Stimulated activated CD8-positive, alpha-beta memory T cell treated with anti-CD3 and anti-CD28 coated beads, Interleukin-4, amount 100 ng/mL, for 1 hour (primary cell): ENCODE data around the gene TSPAN14.
"Not testable (repeated sequence)": the region's sequence is repeated elsewhere in the genome, so short reads cannot be mapped to it uniquely, and the experiment has no call there.

Experiments
- DNase-seq, 2 donors: peaks; one replicate each; pipeline ENCODE4 v3.0.0-alpha.2; 2020; ENCODE audit warnings: low read depth in 2 of 2, low spot score in 1 of 2

TSPAN14 gene

GRCh38 chr10:80539421-80540031 is 85.4 kb downstream of the TSPAN14 start:
- DNase-seq = no peak

- DNase-seq = no peak
These were observed 86.0 kb downstream of the TSPAN14 start for GRCh38 chr10:80540136-80540535.

- DNase-seq = no peak
These were observed 86.5 kb downstream of the TSPAN14 start for GRCh38 chr10:80540618-80540980.

DNA sequence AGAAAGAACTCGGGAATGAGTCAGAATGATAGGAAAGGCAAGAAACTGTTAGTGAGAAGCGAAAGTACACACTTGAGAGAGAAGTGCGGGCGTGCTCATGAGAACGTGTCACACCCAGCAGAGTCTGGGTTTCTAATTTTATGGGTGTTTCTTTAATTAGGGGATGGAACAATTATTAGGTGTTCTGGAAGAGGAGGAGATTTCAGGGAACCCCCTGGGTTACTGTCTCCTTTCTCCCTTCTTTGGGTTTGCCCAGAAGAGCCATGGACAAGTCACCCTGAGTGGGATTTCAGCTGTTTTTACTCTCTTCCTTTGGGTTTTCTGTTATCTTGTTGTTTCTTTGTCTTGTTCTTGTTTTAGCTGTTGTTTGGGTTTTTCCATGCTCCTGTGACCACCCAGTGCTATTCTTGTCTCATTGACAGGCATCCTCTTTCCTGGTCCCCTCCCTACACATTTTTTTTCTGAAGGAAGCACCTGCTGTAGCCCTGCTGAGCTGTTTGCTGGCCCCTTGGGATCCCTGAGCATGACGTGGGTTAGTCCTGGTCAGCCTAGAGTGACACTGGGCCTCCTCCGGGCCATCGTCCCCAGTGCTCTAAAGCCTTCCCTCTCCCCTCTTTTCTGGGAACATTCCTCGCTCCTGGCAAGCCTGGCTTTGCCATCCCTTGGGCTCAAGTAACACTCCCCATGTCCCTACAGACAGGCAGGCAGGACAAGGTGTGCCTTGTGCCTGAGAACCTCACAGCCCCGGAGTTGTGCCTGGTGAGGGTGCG is 87.1 kb downstream of the TSPAN14 start:
- DNase-seq = no peak

DNA sequence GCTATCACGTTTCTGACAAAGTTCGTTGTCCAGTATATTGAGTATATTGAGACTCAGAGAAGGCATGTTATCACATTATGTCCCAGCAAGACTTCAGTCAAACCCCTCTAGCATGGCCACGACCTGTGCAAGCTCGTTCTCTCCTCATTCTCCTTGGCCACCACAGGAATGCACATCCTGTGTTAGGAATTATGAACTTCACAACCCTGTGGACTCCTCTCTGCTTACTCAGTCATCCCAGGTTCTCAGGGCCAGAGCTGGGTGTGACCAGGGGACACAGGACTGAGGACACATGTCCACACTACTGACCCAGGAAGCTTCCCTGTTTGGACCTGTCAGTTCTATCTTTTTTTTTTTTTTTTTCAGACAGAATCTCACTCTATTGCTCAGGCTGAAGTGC is 87.9 kb downstream of the TSPAN14 start:
- DNase-seq = no peak

DNA sequence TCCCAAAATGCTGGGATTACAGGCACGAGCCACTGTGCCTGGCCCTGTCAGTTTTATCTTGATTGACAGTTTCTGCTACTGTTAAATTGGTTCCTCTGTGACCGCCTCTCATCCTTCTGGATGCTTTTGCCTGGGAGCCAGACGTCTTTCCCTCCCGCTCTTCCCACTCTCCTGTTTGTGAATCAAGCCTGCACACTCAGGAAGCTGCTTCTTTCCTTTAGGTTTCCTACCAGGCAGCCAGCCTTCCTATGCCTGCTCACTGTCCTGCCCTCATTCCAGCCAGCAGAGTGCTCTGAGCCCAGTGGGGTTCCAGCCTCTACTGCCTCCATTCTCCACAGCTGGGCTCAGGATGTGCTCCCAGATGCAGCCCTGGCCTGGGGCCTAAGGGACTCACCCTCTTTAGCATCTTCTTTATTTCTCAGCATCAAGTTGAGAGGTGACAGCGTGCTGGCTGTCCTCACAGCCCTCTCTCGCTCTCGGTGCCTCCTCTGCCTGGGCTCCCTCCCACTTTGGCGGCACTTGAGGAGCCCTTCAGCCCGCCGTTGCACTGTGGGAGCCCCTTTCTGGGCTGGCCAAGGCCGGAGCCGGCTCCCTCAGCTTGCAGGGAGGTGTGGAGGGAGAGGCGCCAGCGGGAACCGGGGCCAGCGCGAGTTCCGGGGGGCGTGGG is 88.7 kb downstream of the TSPAN14 start:
- no peak for DNase-seq

GRCh38 chr10:80543319-80543672 is 89.2 kb downstream of the TSPAN14 start:
- not testable (repeated sequence) for DNase-seq

DNA sequence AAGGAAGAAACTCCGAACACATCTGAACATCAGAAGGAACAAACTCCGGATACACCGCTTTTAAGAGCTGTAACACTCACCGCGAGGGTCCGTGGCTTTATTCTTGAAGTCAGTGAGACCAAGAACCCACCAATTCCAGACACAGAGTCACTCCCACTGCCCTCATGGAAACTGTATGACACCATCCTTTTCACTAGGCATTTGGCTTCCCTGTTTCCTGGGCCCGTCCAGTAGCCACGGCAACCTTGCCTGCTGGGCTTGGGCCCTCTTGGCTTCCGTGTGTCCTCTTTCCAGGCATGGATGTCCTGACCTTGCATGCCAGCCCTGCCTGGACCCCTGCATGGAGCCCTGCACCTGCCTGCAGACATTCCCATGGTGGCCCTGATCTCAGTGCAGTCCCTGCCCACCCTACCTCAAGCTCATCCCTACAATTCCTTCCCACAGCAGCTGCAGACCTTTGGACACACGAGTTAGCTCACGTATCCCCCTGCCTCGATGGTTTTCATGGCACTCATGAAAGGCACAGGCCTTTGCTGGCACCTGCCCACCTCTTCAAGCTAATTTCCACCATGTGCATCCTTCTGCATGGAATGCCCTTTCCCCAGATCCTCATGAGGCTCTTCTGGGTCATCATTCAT is 90.3 kb downstream of the TSPAN14 start:
- no peak for DNase-seq

DNA sequence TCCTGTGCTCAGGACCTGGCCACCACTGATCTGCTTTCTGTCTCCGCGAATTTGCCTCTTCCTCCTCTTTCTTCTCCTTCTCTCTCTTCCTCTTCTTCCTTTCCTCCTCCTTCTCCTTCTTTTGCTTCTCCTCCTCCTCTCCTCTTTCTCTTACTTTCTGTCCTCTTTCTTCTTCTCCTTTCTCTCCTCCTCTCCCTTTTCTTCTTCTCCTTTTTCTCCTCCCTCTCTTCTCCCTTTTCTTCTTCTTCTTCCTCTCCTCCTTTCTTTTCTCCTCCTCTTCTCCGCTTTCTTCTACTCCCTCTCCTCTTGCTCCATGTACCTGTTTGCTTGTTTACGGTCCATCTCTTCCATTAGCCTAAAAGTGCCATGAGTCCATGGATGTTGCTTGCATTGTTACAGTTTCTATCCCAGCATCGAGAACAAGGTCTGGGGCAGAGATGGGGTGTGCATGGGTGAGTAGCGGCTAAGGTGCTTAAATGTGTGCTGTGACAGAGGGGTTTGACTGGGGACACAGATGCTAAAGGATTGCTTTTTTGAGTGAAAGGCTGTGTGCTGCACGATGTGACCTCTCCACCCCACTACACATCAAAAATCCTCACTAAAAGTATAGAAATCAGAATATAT is 91.3 kb downstream of the TSPAN14 start:
- no peak for DNase-seq

GRCh38 chr10:80552151-80552646 is 98.1 kb downstream of the TSPAN14 start:
- no peak for DNase-seq

GRCh38 chr10:80553436-80553835 is 99.3 kb downstream of the TSPAN14 start:
- no peak for DNase-seq

- no peak for DNase-seq
These were observed 99.9 kb downstream of the TSPAN14 start for GRCh38 chr10:80554050-80554449.

DNA sequence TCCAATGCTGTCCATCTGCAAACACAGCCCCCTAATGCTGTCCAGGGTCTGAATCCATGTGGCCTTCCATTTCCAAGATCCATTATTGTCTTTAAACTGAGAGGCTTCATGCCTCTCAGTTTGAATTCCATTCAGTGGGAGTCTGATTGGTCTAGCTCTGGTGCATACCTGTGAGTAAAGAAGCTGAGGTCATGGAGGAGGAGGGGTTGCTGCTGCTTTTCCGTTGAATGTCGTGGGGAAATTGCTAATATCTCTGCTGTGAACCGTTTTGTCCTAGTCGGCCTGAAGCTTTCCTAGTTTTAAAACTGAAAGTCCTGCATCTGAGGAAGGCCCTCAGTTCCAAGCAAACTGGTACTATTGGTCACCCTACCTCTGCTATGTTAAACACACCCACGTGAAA is 101.3 kb downstream of the TSPAN14 start:
- no peak for DNase-seq

- DNase-seq = no peak
These were observed 107.8 kb downstream of the TSPAN14 start for GRCh38 chr10:80561950-80562349.

DNA sequence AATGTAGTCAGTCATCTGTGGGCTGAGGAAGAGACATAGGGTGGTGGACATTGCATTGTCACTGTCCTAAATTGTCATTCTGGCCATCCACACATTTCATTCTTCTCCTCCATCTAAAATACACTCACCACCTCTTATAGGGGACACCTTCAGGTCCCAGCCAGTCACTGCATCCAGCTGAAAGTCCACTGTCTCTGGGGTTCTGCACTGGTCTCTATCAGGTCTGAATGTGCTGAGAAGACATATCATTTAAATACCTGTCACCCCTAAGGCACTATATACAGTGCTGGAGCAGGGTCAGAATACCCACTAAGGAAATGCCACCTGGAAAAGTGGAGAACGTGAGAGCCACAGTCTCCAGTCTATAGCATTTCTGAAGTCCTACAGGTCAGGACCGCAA is 113.2 kb downstream of the TSPAN14 start:
- DNase-seq = no peak

GRCh38 chr10:80569131-80569895 is 115.2 kb downstream of the TSPAN14 start:
- DNase-seq = no peak

- no peak for DNase-seq
These were observed 117.2 kb downstream of the TSPAN14 start for GRCh38 chr10:80571352-80571751.

- DNase-seq = no peak
These were observed 125.2 kb downstream of the TSPAN14 start for GRCh38 chr10:80579181-80579763.

DNA sequence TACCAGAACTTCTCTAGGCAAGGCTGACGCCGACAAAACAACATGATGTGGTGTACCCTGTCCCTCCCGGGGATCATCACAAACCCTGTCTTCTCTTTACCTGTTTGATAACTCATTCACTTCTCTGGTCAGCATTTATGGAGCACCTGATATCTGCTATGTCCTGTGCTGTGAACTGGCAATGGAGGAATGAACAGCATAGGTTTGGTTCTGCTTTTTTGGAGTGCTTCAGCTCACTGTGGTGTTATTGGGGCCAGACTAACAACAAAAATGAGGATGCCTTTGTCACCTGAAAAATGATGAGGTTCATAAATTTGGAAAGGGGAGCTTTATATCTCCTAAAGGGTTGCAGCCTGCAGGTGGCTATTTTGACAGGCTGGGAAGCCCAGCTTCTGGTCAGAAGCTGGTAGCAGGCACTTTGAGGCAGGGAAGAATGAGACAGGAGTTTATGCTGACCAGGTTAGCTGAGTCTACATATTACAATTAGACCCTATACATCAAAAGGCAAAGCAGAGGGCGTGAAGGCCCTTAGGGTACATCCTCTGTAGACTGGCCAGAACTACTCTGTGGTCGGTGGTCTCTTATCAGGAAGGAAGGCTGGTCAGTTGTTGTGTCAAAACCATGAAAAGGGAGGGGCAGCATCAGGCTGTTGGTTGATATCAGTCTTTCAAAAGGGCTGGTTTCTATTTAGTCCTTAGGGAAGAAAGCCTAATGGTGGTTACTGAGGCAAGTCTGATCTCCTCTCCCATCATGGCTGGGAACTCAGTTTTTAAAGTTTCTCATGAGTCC is 125.9 kb downstream of the TSPAN14 start:
- no peak for DNase-seq
